Germinal center (tissue), 1 donor: Measurements from ENCODE around the gene PDE1C.

Experiments used
- DNase-seq: peaks from one replicate; pipeline ENCODE4 v3.0.0; 2012; ENCODE audit warnings: mixed read lengths, low spot score

PDE1C gene

DNA sequence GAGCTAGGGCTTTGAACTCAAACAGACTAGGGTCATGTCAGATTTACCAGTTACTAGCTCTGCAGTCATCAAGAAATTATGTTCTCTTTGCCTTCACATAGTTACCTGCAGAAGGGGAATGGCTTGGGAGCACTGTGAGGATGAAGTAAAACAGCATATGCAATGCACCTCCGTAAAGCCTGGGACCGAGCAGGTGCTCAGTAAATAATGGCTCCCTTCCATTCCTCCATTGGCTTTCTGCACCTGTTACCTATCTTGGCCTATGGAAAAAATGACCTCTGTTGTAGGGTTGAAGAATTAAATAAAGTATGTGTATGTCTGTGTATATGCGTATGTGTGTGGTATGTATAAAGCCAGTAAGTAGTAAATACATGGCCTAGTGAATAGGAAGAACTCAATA, 78.8 kb downstream of the PDE1C start:
- no peak for DNase-seq

DNA sequence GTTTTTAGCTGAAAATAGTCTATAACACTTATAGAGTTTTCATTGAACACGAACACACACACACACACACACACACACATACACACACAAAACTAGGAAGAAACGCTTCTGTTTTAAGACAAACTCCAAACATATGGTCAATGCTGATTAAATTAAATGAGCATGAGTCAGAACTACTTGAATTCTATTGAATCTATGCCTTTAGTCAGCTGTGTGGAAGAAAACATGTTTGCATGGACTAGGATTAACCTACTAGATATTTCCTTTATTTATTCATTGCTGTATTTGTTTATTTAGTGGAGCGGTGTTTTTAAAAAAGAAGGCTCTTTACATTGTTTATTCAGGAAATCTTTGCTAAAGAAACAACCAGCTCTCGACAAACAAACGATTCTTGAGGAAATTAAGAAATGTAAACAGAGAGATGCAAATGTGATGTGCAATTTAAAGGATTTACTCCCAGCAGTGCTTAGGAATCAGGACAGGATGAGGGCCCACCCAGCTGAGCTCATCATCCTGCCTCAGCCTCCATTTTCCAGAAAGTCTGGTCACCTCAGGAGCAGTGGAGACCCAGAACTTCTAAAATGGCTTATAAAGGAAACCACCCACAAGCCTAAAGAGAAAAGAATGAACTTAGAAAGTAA, 83.2 kb downstream of the PDE1C start:
- no peak for DNase-seq

DNA sequence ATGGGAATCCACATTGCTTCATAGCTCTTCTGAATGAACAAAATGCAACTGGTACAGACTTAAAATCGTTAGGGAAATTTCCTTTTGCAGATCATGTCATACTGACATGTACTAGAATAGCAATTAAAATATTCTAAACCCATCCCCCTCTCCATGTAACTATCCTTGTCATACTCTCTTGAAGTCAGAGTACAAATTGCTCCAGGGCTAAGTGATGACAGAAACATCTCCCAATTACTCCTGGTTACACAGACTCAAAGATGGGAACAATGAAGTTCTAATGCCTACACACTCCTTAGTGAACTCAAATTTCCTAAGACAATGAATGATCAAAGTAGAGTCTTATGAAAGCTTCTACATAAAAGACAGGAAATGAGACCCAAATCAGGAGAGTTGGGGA, 87.2 kb downstream of the PDE1C start:
- DNase-seq, result no peak

DNA sequence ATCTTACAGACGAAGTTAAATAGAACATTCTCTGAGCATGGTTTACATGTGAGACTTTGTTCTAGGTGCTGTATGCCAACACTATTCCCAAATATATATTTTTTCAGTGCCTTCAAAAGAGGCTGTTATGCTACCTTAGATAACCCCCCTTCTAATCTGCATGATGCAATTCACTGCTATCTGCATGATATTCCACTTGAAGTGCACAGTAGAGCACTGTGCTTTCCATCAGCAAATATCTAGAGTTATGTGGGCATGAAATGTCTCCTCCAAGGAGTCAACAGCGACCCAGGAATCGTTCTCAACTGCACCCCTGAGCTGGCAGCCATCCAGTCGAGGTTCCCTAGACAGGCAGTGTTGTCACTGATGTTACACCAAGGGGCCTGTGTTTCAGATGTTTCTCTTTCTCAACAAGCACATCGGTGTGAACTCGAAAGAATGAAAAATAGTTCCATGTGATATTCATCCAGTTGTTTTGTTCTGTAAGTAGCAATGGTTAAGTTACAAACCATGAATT, 88.3 kb downstream of the PDE1C start:
- no peak for DNase-seq

DNA sequence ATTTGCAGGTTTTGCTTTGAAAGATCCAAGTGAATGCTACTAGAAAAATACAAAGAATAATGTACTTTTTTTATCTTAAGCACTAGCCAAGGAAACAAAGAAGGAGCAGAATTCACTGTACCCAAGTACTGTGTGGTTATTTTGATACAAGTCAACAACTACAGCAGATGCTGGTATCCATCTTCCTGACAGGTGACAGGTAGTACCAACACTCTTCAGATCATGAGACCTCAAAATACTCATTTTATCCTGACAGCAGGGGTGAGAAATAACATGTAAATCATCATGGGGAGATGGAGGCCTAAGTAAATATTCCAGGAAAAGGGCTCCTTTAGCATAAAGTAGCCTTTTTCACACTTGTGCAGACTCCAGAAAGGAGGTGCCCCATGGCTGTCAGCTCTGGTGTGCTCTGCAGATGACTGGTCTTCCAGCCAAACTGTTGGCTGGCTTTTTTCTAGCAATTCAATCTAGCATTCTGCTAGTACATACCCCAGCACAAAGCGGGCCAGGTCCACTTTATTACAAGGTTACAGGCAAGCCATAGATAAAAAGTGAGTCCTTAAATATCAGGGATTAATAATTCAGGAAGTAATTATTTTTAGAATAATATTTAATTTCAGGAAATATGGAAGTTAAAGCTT, 90.4 kb downstream of the PDE1C start:
- no peak for DNase-seq

DNA sequence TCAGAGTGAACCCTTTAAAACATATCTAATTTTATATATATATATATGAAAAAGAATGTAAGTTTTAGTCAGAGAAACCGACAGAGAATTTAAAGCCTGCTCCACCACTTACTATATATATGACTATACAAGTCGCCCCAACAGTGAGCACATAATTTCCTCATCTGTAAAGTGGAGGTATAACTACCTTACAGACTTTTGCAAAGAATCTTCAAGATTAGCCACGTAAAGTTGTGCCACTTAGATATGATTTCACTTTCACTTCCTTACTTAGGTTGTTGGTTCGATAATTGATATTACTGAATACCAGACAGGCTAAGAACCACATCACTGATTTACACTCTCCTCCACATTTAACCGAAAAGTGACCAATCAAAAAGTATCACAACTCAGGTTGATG, 94.7 kb downstream of the PDE1C start:
- DNase-seq, result no peak

- DNase-seq, result no peak
These were observed 95.9 kb downstream of the PDE1C start for GRCh38 chr7:31974351-31974750.

DNA sequence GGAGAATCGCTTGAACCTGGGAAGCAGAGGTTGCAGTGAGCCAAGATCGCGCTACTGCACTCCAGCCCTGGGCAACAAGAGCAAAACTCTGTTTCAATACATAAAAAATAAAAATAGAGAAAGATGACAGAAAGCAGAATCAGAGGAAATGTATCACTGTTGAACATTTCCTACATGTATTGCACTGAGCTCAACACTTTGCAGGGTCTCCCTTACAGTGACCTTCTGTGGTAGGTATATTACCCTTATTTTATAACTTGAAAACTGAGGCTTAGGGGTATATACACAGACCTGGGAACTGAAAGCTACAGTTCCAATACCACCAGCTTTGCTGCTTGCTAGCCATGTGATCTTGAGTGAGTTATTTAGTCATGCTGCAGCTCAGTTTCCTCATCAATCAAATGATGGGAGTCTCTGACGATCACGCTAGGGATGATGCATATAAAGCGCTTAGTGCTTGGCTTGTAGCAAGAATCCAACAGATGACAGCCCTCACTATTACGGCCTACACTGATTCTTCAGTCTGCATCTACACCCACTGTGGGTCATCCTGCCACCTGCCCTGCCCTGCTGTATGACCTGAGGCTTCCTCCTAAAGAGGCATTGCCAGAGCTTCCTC, 99.0 kb downstream of the PDE1C start:
- DNase-seq, result no peak

GRCh38 chr7:31970501-31970900, 99.7 kb downstream of the PDE1C start:
- no peak for DNase-seq

DNA sequence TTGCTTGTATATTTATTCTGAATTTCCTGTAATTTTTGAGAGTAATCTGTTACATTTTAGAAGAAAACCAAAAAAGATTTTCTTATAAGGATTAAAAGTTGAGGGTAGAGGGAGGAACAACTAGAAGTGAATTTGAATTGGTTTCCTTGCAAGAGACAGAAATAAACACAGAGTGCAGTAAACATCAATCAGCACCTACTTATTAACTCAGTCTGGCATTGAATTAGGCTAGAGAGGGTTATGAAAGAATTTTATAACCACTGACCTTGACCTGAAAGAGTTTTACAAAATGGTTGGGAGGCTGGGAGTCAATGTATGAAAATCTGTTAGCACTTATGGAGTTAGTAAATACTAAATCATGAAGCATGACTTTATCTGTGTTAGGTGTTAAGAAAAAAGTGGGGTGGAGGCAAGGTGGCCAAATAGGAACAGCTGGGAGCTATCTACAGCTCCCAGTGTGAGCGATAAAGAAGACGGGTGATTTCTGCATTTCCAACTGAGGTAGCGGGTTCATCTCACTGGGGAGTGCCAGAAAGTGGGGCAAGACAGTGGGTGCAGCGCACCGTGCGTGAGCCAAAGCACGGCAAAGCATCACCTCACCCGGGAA, 106.5 kb downstream of the PDE1C start:
- DNase-seq, result no peak

GRCh38 chr7:31962246-31962645, 108.0 kb downstream of the PDE1C start:
- DNase-seq, result no peak

- no peak for DNase-seq
These were observed 112.0 kb downstream of the PDE1C start for GRCh38 chr7:31958226-31958625.

DNA sequence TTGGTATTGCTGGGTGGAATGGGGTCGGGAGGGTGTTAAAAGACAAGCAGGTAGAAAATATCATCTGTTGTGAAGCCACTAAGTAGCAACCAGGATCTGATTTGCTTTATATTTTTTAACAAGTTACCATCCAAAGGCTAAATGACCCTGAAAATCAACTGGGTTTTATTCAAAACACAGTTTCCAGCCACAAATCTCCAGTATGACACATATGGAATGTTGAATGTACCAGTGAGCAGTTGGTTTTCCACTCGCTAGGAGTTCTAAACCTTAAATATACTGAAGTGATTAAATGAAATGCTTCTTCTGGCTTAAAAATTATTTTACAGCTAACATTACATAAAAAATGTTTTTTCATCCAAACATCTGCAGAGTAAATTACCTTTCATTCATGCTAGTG, 112.5 kb downstream of the PDE1C start:
- DNase-seq, result no peak

DNA sequence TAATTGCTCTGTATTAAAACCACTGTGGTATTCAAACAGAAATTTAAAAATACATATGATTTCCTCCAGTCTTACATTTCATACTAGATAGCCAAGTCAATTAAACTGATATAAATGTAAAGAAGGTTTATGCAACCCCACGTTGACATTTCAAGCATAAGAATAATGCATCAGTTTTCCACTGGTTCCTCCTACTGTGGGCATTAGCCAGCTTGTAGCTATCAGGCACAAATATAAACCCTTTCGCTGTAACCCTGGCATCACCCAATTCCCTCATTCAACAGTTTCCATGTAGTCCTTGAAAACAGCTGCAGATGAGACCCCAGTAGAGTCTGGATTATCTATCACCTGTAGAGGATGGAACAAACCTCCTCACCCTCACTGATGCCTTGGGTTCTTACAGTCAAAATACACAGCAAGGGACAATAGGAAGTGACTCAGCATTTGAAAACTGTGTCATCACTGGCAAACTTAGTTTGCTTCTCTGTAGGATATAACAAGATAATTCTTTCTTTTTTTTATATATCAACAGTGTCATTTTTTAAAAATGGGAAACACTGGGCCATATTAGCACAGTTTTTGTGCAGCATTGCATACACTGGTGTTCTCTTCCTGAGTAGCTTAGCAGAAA, 113.0 kb downstream of the PDE1C start:
- no peak for DNase-seq

GRCh38 chr7:31955641-31956040, 114.6 kb downstream of the PDE1C start:
- no peak for DNase-seq

GRCh38 chr7:31955021-31955420, 115.2 kb downstream of the PDE1C start:
- no peak for DNase-seq

- no peak for DNase-seq
These were observed 115.7 kb downstream of the PDE1C start for GRCh38 chr7:31954500-31954899.

- DNase-seq, result no peak
These were observed 116.8 kb downstream of the PDE1C start for GRCh38 chr7:31953432-31953831.

DNA sequence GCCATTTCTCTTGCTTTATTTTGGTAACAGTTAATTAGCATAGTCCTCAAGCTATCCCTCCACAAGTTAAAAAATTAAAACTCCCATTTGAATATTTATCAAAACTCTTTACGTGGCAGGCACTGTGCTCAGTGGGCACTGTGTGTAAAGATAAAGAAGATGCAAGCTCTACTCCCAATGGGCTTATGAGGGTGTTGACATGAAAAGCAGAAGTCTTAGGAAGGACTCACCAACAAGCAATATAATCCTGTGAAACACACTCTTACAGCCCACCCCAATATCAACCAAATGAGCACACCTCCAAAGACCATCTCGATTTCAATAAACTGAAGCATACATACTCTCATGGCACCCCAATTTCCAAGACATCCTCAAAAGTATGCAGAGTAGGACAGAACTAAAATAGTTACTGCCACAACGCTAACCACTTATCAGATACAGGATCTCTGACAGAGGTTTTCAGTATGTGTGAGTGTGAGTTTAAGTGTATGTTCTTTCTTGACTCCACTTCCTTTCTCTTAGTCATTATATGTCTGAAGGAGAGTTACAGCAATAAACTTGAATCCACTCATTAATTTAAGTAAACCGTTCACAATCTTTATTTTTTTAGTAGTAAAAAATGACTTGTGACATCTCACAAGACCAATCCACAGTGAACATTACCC, 120.0 kb downstream of the PDE1C start:
- no peak for DNase-seq

DNA sequence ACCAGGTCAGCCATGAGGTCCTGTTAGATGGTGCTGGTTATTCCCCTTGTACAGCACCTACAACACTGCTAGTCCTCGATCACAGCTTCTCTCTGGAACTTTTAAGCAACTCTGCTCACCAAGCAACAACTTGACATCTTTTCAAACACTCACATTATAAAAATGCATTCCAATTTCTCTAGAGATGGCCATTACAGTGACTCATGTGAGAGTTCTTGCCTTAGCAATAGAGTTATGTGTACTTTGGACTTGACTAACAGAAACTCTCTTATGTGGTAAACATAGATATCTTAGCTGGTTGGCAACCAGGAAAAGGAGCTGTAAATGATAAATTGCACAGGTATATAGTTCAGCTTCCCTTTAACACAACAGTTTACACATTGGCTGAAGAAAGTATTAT, 122.2 kb downstream of the PDE1C start:
- no peak for DNase-seq

DNA sequence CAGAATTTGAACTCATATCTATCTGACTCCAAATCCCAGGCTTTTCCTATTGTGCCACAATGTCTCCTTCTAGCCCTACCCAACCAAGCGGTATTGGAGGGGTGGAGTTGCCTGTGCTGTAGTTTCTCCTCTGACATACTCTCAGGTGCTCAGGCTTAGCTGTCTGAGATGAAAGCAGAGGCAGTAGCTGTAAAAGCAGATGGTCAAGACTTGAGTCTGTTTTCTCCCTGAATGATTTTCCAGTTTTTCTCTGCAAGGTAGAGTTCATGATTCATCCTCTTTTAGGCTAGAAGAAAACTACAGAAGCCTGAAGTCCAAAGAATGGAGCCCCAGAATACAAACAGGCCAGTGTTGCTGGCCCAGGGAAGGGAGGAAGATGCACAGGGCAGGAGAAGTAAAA, 130.0 kb downstream of the PDE1C start:
- no peak for DNase-seq

GRCh38 chr7:31939076-31939475, 131.1 kb downstream of the PDE1C start:
- DNase-seq, result no peak
